ENCODE data around the gene FOXO4.
"Not testable (repeated sequence)": the region's sequence is repeated elsewhere in the genome, so short reads cannot be mapped to it uniquely, and the experiment has no call there.

Gene FOXO4, protein sequence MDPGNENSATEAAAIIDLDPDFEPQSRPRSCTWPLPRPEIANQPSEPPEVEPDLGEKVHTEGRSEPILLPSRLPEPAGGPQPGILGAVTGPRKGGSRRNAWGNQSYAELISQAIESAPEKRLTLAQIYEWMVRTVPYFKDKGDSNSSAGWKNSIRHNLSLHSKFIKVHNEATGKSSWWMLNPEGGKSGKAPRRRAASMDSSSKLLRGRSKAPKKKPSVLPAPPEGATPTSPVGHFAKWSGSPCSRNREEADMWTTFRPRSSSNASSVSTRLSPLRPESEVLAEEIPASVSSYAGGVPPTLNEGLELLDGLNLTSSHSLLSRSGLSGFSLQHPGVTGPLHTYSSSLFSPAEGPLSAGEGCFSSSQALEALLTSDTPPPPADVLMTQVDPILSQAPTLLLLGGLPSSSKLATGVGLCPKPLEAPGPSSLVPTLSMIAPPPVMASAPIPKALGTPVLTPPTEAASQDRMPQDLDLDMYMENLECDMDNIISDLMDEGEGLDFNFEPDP

DNA sequence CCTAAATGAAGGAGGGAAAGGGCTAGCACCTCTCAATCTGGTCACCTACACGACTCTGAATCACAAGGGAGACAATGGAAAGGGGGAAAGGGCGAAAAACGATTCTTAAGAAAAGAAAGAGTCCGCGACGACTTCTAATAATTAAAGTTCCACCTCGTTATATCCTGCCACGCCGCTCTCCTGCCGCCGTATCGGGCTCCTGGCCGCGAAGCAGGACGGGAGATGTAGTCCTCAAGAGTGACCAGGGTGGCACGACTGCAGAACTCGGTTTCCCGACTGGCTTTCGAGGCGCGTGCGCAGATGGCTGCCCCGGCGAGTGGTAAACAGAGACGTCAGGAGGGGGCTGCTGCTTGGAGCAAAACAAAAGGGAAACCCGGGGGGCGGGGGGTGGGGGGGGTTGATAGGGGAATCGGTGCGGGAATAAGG lies at the start of gene FOXO4:
TSS of gene FOXO4 (plus strand) at position 297 of the 426 bp plus-strand sequence. CDS start 678 bp downstream, outside the sequence.
- no peaks in the 10 kb centered on the region for H3K9me3 Mint-ChIP-seq
- DNase-seq (ENCODE audit: low spot score): peak; percentile 84
- peak within 1 kb of the TSS; percentile 94 for H3K27ac Mint-ChIP-seq
- peak within 1 kb of the TSS; percentile 99 for H3K4me3 Mint-ChIP-seq
- no peaks in the 10 kb centered on the region for H3K27me3 Mint-ChIP-seq (ENCODE audit: low read depth)
- H3K4me1 Mint-ChIP-seq (ENCODE audit: low read depth): peaks cover 22% of the 10 kb centered on the region
- H3K36me3 Mint-ChIP-seq (ENCODE audit: low read depth): no peaks in the 10 kb centered on the region

DNA sequence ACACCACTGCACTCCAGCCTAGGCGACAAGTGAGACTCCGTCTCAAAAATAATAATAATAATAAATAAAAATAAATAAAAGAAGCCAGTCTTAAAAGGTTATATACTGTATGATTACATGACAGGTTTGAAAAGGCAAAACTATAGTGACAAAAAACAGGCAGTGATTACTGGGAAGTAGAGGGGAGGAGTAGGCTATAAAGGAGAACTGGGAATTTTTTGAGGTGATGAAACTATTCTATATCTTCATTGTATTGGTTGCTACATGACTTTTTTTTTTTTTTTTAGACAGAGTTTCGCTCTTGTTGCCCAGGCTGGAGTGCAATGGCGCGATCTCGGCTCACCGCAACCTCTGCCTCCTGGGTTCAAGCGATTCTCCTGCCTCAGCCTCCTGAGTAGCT lies 47.8 kb upstream of the FOXO4 start:
- H3K27ac Mint-ChIP-seq; H3K27me3 Mint-ChIP-seq (ENCODE audit: low read depth); H3K9me3 Mint-ChIP-seq; H3K36me3 Mint-ChIP-seq (ENCODE audit: low read depth); H3K4me1 Mint-ChIP-seq (ENCODE audit: low read depth); H3K4me3 Mint-ChIP-seq; DNase-seq (ENCODE audit: low spot score): not testable (repeated sequence)

DNA sequence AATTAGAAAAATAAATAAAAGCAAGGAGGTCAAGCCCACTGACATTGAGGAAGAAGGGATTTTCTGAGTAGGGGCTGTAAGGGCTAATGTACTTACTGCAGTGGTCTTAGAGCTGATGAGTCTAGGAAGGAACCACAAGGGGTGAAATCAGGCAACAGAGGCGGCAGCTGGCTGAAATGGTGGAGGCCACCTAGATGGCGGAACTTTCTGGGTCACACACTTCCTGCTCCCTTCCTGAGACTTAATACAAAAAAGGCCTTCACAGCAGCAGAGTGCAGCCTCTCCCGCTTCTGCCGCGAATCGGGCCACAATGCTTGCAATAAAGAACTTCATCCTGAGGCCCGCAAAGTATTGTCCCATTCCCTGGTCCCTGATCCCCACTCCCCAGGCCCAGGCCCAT lies 42.9 kb upstream of the FOXO4 start:
- no peak for DNase-seq (ENCODE audit: low spot score)
- Mint-ChIP-seq H3K9me3 (no peaks in the 10 kb centered on the region), H3K27me3 (ENCODE audit: low read depth) (no peaks in the 10 kb centered on the region), H3K4me1 (ENCODE audit: low read depth) (peaks cover 14% of the 10 kb centered on the region), H3K36me3 (ENCODE audit: low read depth) (peaks cover 7% of the 10 kb centered on the region), H3K27ac (no peak overlapping the region), H3K4me3 (peak overlapping the region; percentile 67)

DNA sequence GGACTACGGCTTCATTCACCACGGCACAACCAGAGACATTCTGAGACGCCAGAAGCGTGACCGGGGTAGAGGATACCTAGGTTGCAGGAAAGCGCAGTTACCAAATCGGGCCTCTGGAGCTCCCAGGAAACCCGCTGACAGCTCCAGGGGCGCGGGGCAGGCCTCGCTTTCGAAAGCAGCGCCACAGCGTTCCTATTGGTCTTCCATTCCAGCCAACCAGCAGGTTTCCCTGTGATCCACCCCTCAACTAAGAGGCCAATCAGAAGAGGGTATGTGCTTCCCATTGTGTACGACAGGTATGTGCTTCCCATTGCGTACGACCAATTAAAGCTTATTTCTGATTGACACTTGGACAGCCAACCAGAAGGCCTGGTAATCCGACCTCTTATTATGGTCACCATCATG lies 42.4 kb upstream of the FOXO4 start:
- peaks cover 11% of the 10 kb centered on the region for H3K36me3 Mint-ChIP-seq (ENCODE audit: low read depth)
- DNase-seq (ENCODE audit: low spot score): no peak
- no peak overlapping the region for H3K27ac Mint-ChIP-seq
- no peaks in the 10 kb centered on the region for H3K27me3 Mint-ChIP-seq (ENCODE audit: low read depth)
- H3K9me3 Mint-ChIP-seq: no peaks in the 10 kb centered on the region
- H3K4me1 Mint-ChIP-seq (ENCODE audit: low read depth): peaks cover 19% of the 10 kb centered on the region
- peak overlapping the region; percentile 67 for H3K4me3 Mint-ChIP-seq

DNA sequence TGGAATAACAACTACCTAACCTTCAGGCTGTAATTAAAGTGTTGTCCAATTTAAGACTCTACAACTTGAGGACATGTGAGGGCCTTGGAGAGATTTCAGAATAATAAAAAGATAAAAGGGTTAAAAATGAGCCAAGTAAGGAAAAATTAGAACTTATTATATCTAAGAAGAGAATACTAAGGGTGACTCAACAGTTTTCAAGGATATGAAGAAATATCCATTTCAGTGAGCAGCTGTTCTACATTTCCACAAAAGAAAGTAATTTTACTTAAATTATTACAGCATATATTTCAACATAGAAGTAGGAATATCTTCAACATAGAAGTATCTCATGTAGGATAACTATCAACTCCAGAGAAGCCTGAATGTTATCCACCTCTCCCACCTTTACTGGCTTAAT lies 38.8 kb upstream of the FOXO4 start:
- peaks cover 35% of the 10 kb centered on the region for H3K4me1 Mint-ChIP-seq (ENCODE audit: low read depth)
- peaks cover 28% of the 10 kb centered on the region for H3K36me3 Mint-ChIP-seq (ENCODE audit: low read depth)
- no peaks in the 10 kb centered on the region for H3K27me3 Mint-ChIP-seq (ENCODE audit: low read depth)
- peak overlapping the region; percentile 26 for H3K27ac Mint-ChIP-seq
- no peak for DNase-seq (ENCODE audit: low spot score)
- H3K4me3 Mint-ChIP-seq: no peak overlapping the region
- no peaks in the 10 kb centered on the region for H3K9me3 Mint-ChIP-seq

DNA sequence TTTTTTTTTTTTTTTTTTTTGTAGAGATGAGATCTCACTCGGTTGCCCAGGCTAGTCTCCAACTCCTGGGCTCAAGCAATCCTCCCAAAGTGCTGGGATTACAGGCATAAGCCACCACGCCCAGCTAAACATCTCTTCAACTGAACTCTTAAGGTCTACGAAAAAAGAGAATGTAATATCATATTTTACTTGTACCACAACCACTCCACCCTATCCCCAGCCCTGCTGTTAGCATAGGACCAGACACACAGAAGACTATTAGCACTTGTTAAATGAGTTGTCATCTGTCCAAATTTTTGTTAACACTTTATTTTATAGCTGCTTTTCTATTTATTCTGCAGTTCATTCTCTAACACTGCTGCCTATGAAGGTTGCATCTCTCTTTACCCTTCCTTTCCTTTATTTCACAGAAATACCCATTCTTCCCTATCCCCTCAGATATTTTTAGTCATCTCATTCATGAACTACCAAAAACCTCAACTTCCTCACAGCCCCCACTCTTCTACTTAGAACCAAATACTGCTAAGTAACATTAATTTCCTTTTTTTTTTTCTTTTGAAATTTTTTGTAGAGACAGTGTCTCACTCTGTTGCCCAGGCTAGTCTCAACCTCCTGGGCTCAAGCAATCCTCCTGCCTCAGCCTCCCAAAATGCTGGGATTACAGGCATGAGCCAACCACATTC lies 37.7 kb upstream of the FOXO4 start:
- Mint-ChIP-seq H3K4me1 (ENCODE audit: low read depth) (peaks cover 35% of the 10 kb centered on the region), H3K27me3 (ENCODE audit: low read depth) (no peaks in the 10 kb centered on the region), H3K9me3 (no peaks in the 10 kb centered on the region), H3K36me3 (ENCODE audit: low read depth) (peaks cover 33% of the 10 kb centered on the region), H3K27ac (peak overlapping the region; percentile 80), H3K4me3 (peak overlapping the region; percentile 41)
- no peak for DNase-seq (ENCODE audit: low spot score)

DNA sequence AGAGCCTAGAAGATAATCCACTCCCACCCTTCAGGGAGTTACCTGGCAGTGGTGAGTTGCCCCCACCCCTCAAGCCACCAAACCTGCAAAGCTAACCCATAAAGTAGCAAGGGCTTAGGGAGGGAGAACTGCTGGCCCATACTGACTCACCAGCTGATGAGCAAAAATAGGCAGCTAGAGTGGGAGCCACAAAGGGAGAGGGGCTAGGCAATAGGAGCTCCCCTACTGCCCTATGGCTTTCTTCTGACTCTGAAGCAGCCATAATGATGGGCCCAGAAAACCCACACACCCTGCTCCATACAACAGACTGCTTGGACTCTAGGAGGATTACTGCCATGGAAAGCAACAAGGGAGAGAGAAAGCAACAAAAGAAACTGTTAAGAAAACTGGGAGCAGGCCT lies 35.5 kb upstream of the FOXO4 start:
- no peak for DNase-seq (ENCODE audit: low spot score)
- Mint-ChIP-seq H3K27ac (no peak overlapping the region), H3K36me3 (ENCODE audit: low read depth) (peaks cover 35% of the 10 kb centered on the region), H3K27me3 (ENCODE audit: low read depth) (no peaks in the 10 kb centered on the region), H3K4me3 (no peak overlapping the region), H3K9me3 (no peaks in the 10 kb centered on the region), H3K4me1 (ENCODE audit: low read depth) (peaks cover 38% of the 10 kb centered on the region)

DNA sequence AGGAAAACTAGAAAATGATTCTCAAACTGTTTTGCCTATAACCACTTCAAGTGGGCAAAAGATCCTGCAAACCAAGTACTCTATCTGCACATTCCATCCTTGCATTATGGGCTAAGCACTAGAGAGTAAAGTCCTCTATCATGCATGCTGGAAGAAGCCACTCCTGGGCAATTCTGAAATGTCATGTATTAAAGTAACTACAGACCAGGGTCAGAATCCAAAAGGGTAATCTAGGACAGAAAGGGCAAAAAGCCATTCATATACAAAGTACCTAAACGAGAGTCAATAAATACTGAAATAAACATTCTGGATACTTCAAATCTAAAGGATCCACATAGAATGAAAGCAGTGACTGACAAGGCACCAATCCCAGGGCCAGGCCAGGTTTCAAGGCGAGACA lies 28.6 kb upstream of the FOXO4 start:
- Mint-ChIP-seq H3K4me3 (peak overlapping the region; percentile 97), H3K27me3 (ENCODE audit: low read depth) (no peaks in the 10 kb centered on the region), H3K27ac (no peak overlapping the region), H3K36me3 (ENCODE audit: low read depth) (peaks cover 13% of the 10 kb centered on the region), H3K9me3 (no peaks in the 10 kb centered on the region), H3K4me1 (ENCODE audit: low read depth) (peaks cover 17% of the 10 kb centered on the region)
- no peak for DNase-seq (ENCODE audit: low spot score)

DNA sequence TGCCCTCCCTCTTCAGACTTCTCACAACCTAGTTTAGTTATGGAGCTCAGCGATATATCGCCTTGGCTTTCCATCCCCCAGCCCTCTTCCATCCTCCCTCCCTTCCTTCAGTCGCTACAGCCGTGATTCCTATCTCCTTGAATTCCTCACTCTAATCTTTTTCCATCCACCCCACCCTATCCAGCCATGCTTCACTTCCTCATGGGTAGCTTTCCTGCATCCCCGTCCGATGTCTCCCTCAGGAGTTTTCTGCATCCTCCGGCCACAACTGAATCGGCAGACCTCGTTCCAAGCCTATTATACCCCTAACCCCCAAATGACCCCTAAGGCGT lies 28.0 kb upstream of the FOXO4 start:
- H3K4me3 Mint-ChIP-seq: peak overlapping the region; percentile 97
- peaks cover 11% of the 10 kb centered on the region for H3K36me3 Mint-ChIP-seq (ENCODE audit: low read depth)
- no peaks in the 10 kb centered on the region for H3K9me3 Mint-ChIP-seq
- H3K27me3 Mint-ChIP-seq (ENCODE audit: low read depth): no peaks in the 10 kb centered on the region
- no peak for DNase-seq (ENCODE audit: low spot score)
- H3K4me1 Mint-ChIP-seq (ENCODE audit: low read depth): peaks cover 17% of the 10 kb centered on the region
- peak overlapping the region; percentile 95 for H3K27ac Mint-ChIP-seq

DNA sequence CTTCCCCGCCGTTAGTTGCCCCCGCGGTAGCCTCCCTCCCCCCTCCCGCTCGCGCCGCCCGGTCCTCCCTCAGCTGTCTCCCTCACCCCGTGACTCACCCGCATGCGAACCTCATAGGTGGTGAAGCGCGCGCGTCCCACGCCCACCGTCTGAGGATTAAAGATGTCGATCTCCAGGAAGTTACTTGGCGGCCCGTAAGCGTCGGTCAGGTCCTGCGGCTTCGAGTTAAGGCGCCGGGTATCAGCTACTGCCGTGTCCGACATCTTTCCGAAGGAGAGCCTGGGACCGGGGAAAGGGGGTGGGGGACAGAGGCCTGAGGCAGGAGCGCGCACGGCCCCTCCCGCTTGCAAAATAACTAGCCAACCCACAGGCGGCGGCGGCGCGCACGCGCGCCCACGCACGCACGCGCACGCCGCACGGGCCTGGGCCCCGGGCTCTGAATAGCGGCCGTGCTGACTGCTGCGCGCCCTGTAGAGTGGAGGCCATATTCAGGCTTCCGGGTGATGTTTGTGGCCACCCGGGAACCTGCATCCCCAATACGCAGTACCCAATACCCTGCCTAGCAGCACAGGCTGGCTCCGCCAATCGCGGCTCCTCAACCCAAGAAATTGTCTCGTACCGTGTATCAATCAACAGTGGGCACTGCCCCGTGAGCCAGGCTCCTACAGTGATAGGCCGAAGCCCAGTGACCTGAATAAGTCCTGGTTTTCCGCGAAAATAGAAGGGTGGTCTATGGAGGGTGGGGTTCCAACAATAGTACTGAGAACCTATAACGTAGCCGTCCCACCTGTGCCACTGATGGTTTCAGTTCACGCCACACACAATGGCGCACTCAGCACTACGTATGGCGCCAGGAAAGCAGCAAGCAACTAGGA lies 27.4 kb upstream of the FOXO4 start, which contains the start of gene SNX12:
TSS of gene SNX12 (minus strand) at position 291 of the 875 bp plus-strand sequence. CDS start at position 263, 28 bp downstream.
- peaks cover 2% of the 10 kb centered on the region for H3K27me3 Mint-ChIP-seq (ENCODE audit: low read depth)
- peaks cover 17% of the 10 kb centered on the region for H3K4me1 Mint-ChIP-seq (ENCODE audit: low read depth)
- peak; percentile 88 for DNase-seq (ENCODE audit: low spot score)
- no peaks in the 10 kb centered on the region for H3K9me3 Mint-ChIP-seq
- peak within 1 kb of the TSS; percentile 97 for H3K4me3 Mint-ChIP-seq
- H3K27ac Mint-ChIP-seq: peak within 1 kb of the TSS; percentile 95
- H3K36me3 Mint-ChIP-seq (ENCODE audit: low read depth): peaks cover 8% of the 10 kb centered on the region

DNA sequence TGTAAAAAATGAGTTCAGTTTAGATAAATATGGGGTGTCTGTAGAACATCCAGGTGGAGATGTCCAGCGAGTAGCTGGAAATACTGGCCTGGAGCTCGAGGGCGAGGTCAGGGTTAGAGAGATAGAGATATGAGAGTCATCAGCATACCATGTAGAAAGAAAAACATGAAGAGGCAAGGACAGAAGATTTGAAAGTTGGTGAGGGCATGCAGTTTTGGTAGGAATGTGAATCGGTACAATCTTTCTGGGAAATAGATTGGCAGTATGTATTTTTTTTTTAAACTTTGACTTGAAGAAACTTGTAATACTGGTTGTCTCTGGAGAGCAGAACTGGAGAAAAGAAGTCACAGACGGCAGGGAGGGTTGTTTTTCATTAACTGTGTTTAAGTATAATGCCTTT lies 25.1 kb upstream of the FOXO4 start:
- Mint-ChIP-seq H3K4me1 (ENCODE audit: low read depth) (peaks cover 14% of the 10 kb centered on the region), H3K27ac (no peak overlapping the region), H3K27me3 (ENCODE audit: low read depth) (peaks cover 19% of the 10 kb centered on the region), H3K9me3 (no peaks in the 10 kb centered on the region), H3K4me3 (no peak overlapping the region), H3K36me3 (ENCODE audit: low read depth) (peaks cover 6% of the 10 kb centered on the region)
- DNase-seq (ENCODE audit: low spot score): no peak

DNA sequence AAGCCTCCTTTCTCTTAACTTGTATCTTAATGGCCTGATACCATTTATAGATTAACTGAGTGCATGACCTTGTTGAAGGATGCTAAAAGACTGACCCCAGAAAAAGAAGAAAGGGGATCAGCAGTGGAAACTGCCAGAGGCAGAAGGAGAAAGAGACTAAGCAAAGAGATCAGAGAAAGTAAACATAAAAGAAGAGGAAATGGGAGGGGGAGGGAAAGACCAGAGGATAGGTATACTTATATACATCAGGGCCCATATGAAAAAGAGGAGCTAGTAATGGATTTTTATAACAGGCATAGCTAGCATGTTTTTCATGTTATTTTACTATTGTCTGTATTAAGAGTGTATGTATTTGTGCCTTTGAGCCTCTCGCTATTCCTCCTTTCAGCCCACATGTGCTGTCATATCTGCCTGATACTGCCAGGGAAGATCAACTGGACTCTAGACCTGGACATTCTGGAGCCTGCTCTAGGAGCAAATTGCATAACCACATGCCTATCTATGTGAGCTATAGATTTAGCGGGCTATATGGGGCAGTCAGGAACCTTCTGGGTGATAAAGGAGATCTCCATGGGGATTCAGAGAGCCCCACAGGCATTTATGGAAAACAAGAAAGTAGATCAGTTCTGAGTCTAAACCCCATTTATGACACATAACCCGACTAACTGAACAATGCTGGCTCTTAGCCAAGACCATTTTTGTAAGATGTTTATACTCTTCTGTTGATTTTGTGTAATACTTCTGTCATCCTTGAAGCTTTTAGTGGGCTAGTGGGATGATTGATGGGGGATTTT lies 14.1 kb upstream of the FOXO4 start:
- H3K27ac Mint-ChIP-seq: no peak overlapping the region
- no peak for DNase-seq (ENCODE audit: low spot score)
- peaks cover 3% of the 10 kb centered on the region for H3K27me3 Mint-ChIP-seq (ENCODE audit: low read depth)
- H3K4me1 Mint-ChIP-seq (ENCODE audit: low read depth): peaks cover 4% of the 10 kb centered on the region
- no peak overlapping the region for H3K4me3 Mint-ChIP-seq
- H3K36me3 Mint-ChIP-seq (ENCODE audit: low read depth): no peaks in the 10 kb centered on the region
- H3K9me3 Mint-ChIP-seq: no peaks in the 10 kb centered on the region

DNA sequence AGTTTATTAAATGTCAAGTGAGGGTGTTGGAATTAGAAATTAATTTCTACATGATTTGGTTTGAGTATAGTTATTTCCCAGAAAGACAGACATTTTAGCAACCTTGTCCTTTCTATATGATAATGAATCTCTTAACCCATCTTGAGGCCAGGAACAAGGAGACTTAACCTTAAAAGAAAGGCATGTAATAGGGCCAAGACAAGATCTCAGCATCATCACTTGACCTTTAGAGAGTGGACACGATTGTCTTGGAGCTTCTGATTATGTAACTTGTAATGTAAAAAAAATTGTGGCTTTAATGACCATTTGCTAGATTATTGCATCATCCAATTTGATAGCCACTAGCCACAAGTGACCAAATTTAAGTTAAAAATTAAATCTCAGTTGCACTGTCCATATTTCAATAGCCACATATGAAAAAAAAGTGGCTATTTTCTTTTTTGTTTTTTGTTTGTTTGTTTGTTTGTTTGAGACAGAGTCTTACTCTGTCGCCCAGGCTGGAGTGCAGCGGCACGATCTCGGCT lies 13.5 kb upstream of the FOXO4 start:
- no peaks in the 10 kb centered on the region for H3K36me3 Mint-ChIP-seq (ENCODE audit: low read depth)
- H3K27ac Mint-ChIP-seq: no peak overlapping the region
- H3K4me3 Mint-ChIP-seq: no peak overlapping the region
- no peak for DNase-seq (ENCODE audit: low spot score)
- H3K9me3 Mint-ChIP-seq: no peaks in the 10 kb centered on the region
- H3K4me1 Mint-ChIP-seq (ENCODE audit: low read depth): peaks cover 4% of the 10 kb centered on the region
- no peaks in the 10 kb centered on the region for H3K27me3 Mint-ChIP-seq (ENCODE audit: low read depth)

Measured in T-helper 2 cell treated with Interferon-gamma antibody and Interleukin-4, amounts not matched to agents 5 μg/mL and 100 μg/mL, for 36 hours (primary cell).